SK-N-SH treated with all-trans-retinoic acid at 6 μM for 48 hours (cell line): ENCODE measurements around the gene NEK10.

Experiments
- ATAC-seq: fragments of 200-7000 bp; cut with Tn5 transposase; 3 replicates; pipeline ENCODE4 v1.9.1; 2020; ENCODE audit warnings: mild to moderate bottlenecking, moderate library complexity
- ARNTL ChIP-seq: fragments of 450-650 bp; formaldehyde crosslinking; IDR thresholded peaks from 2 replicates; pipeline ENCODE4 v1.5.0; 2020; ENCODE audit warnings: low read depth, mild to moderate bottlenecking, moderate library complexity, borderline replicate concordance
- BACH2 ChIP-seq: fragments of 250-450 bp; sonication (Bioruptor Pico); IDR thresholded peaks from 2 replicates; pipeline ENCODE4 v1.9.0; 2021; ENCODE audit warnings: mild to moderate bottlenecking, borderline replicate concordance
- CREB5 ChIP-seq: fragments of 250-450 bp; sonication (Bioruptor Pico); IDR thresholded peaks from 2 replicates; pipeline ENCODE4 v1.5.1; 2020; ENCODE audit warnings: low read depth, mild to moderate bottlenecking, moderate library complexity
- CSDC2 ChIP-seq: fragments of 250-450 bp; sonication (Bioruptor Pico); IDR thresholded peaks from 2 replicates; pipeline ENCODE4 v1.5.0; 2020; ENCODE audit warnings: mild to moderate bottlenecking, moderate library complexity
- ESRRG ChIP-seq: fragments of 250-450 bp; sonication (Bioruptor Pico); IDR thresholded peaks from 2 replicates; pipeline ENCODE4 v1.6.1; 2021; ENCODE audit warnings: mild to moderate bottlenecking
- ISL1 ChIP-seq: fragments of 250-450 bp; sonication (Bioruptor Pico); IDR thresholded peaks from 2 replicates; pipeline ENCODE4 v2.1.2; 2022; ENCODE audit warnings: mild to moderate bottlenecking, moderate library complexity
- OSR1 ChIP-seq: fragments of 250-450 bp; sonication (Bioruptor Pico); IDR thresholded peaks from 2 replicates; pipeline ENCODE4 v1.8.0; 2022; ENCODE audit warnings: moderate library complexity, mild to moderate bottlenecking, inconsistent platforms
- PATZ1 ChIP-seq: fragments of 250-450 bp; sonication (Bioruptor Pico); IDR thresholded peaks from 2 replicates; pipeline ENCODE4 v1.8.0; 2020; ENCODE audit warnings: mild to moderate bottlenecking, moderate library complexity, borderline replicate concordance
- TCF4 ChIP-seq: fragments of 250-450 bp; sonication (Bioruptor Pico); IDR thresholded peaks from 2 replicates; pipeline ENCODE4 v1.8.0; 2021; ENCODE audit warnings: mild to moderate bottlenecking, moderate library complexity, borderline replicate concordance
- TOX ChIP-seq: fragments of 250-450 bp; sonication (Bioruptor Pico); IDR thresholded peaks from 2 replicates; pipeline ENCODE4 v1.8.0; 2021; ENCODE audit warnings: mild to moderate bottlenecking, moderate library complexity, borderline replicate concordance
- ZC3H10 ChIP-seq: fragments of 250-450 bp; sonication (Bioruptor Pico); IDR thresholded peaks from 2 replicates; pipeline ENCODE4 v1.5.1; 2021; ENCODE audit warnings: mild to moderate bottlenecking, moderate library complexity
- ZFP3 ChIP-seq: fragments of 250-450 bp; sonication (Bioruptor Pico); IDR thresholded peaks from 2 replicates; pipeline ENCODE4 v1.5.0; 2020; ENCODE audit warnings: mild to moderate bottlenecking, moderate library complexity
- ZFP30 ChIP-seq: fragments of 450-650 bp; formaldehyde crosslinking; IDR thresholded peaks from 2 replicates; pipeline ENCODE4 v1.5.0; 2022; ENCODE audit warnings: mild to moderate bottlenecking, moderate library complexity
- TF ChIP-seq, protein P1 (sequence below): fragments of 250-450 bp; sonication (Bioruptor Pico); IDR thresholded peaks from 2 replicates; pipeline ENCODE4 v1.8.0; 2021; ENCODE audit warnings: low read depth, mild to moderate bottlenecking, moderate library complexity, borderline replicate concordance
- TF ChIP-seq, protein P2 (sequence below): fragments of 250-450 bp; sonication (Bioruptor Pico); IDR thresholded peaks from 2 replicates; pipeline ENCODE4 v1.5.1; 2021; ENCODE audit warnings: mild to moderate bottlenecking, moderate library complexity

Gene NEK10

GRCh38 chr3:27160779-27161287 is 208.3 kb downstream of the NEK10 start:
- TF ChIP-seq ISL1 (no peak), ZC3H10 (CRISPR knock-in tag) (no peak), CSDC2 (CRISPR knock-in tag) (no peak), BACH2 (CRISPR knock-in tag) (no peak), OSR1 (CRISPR knock-in tag) (no peak), ESRRG (CRISPR knock-in tag) (no peak)
- TF ChIP-seq, protein P1, sequence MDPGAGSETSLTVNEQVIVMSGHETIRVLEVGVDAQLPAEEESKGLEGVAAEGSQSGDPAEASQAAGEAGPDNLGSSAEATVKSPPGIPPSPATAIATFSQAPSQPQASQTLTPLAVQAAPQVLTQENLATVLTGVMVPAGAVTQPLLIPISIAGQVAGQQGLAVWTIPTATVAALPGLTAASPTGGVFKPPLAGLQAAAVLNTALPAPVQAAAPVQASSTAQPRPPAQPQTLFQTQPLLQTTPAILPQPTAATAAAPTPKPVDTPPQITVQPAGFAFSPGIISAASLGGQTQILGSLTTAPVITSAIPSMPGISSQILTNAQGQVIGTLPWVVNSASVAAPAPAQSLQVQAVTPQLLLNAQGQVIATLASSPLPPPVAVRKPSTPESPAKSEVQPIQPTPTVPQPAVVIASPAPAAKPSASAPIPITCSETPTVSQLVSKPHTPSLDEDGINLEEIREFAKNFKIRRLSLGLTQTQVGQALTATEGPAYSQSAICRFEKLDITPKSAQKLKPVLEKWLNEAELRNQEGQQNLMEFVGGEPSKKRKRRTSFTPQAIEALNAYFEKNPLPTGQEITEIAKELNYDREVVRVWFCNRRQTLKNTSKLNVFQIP (CRISPR knock-in tag), result no peak
- TF ChIP-seq, all 23 proteins: peak for 0
- no peak for ATAC-seq

GRCh38 chr3:27160146-27160545 is 209.0 kb downstream of the NEK10 start:
- TF ChIP-seq ZFP30 (CRISPR knock-in tag) (no peak), CREB5 (CRISPR knock-in tag) (no peak), CSDC2 (CRISPR knock-in tag) (no peak), OSR1 (CRISPR knock-in tag) (no peak), ZFP3 (no peak), PATZ1 (CRISPR knock-in tag) (no peak), TOX (CRISPR knock-in tag) (no peak), TCF4 (CRISPR knock-in tag) (no peak), ARNTL (CRISPR knock-in tag) (no peak), ESRRG (CRISPR knock-in tag) (no peak)
- TF ChIP-seq, protein P2, sequence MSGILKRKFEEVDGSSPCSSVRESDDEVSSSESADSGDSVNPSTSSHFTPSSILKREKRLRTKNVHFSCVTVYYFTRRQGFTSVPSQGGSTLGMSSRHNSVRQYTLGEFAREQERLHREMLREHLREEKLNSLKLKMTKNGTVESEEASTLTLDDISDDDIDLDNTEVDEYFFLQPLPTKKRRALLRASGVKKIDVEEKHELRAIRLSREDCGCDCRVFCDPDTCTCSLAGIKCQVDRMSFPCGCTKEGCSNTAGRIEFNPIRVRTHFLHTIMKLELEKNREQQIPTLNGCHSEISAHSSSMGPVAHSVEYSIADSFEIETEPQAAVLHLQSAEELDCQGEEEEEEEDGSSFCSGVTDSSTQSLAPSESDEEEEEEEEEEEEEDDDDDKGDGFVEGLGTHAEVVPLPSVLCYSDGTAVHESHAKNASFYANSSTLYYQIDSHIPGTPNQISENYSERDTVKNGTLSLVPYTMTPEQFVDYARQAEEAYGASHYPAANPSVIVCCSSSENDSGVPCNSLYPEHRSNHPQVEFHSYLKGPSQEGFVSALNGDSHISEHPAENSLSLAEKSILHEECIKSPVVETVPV (CRISPR knock-in tag), result no peak
- TF ChIP-seq, protein P1 (CRISPR knock-in tag), result no peak
- ATAC-seq, result no peak

DNA sequence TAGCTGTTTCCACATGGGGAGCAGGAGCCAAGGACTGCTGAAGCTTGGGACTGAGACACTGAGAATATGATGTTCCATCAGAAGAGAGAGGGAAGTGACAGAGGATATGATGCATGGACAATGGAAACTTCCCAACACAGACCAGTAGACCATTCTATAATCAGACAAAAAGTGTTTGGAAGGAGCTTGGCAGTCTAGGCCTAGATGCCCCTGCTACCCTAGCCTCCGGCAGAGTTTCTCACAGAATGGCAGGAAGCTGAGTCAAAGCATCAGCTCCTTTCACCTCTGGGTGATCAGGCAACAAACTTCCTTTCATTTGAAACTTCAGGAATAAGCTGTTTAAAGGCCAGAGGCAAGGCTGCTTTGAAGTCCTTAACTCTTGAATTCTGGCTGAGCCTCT is 222.0 kb downstream of the NEK10 start:
- no peak for ATAC-seq

More for the DNA sequence above, 222.0 kb downstream of the NEK10 start:
- no peak for TF ChIP-seq PATZ1 (CRISPR knock-in tag)
